Measurements from ENCODE around the gene KIF3B. TPM values are rescaled to one million over a fixed set of nuclear protein-coding genes. Genes with fewer than 3 reads are reported as not detected.

Gene KIF3B
- total and polyA plus RNA-seq, 10 of the 15 experiments (the other 5 are each of a cell fraction or from before 2014, with no cell fraction given), result 7.4 to 37.3 (median 25.9) TPM

- no peak for FAIRE-seq
Observed at GRCh38 chr20:32332614-32333013, 55.2 kb downstream of the KIF3B start.

More at GRCh38 chr20:32332614-32333013, 55.2 kb downstream of the KIF3B start:
- RAD21 ChIA-PET (ENCODE audit: unreplicated experiment), result interaction anchor here (0.9 to 2.7 kb wide), 7 partner anchors 10 to 295 kb away, joined by 3 to 28 read pairs (median 5); partner anchors contain the start of gene ASXL1
- H3K79me2 ChIP-seq (ENCODE audit: control insufficient read depth, insufficient read depth, low read length), result no peaks in the 10 kb centered on the region
- intact Hi-C loops (cut with micrococcal nuclease; ENCODE audit: unreplicated experiment) (loop anchor here (5.0 kb wide), 1 partner anchor 320 kb away; no protein-coding TSS in a partner anchor), in situ Hi-C loops (cut with MboI) (no loop called here)
- POLR2A ChIA-PET, result interaction anchor here (0.6 to 1.8 kb wide), 6 partner anchors 23 to 259 kb away, joined by 3 to 10 read pairs (median 7); partner anchors contain the start of gene ASXL1
- WGBS (ENCODE audit: insufficient coverage, insufficient replicate concordance, low lambda C conversion rate, missing lambda C conversion rate), result 0% methylated on average over 3 of the region's 3 CpGs
- peaks cover 10 to 21% of the 10 kb centered on the region in 2 experiments for H3K36me3 ChIP-seq (ENCODE audit: control insufficient read depth in 2 of 2, insufficient read depth in 2 of 2, low read length in 1 of 2)
- H3K9ac ChIP-seq (ENCODE audit: control insufficient read depth, insufficient read depth, low read length), result 0 out of 2 replicates have a peak overlapping the region, but pooled peaks have one; percentile 10
- H2AFZ ChIP-seq (ENCODE audit: control insufficient read depth, low read depth, low read length), result no peak overlapping the region
- CTCF ChIA-PET, result interaction anchor here (0.5 to 2.3 kb wide), 10 partner anchors 22 to 297 kb away, joined by 3 to 8 read pairs (median 4); no protein-coding TSS in a partner anchor
- no TSS peak for BruUV-seq (replicated peaks)
- H3K4me2 ChIP-seq (ENCODE audit: control insufficient read depth, insufficient read depth), result peak overlapping the region; percentile 84
- H3K4me3 ChIP-seq, result no peak overlapping the region
- peak overlapping the region; percentile 90 for H3K27ac ChIP-seq (ENCODE audit: control insufficient read depth, insufficient read depth)
- H4K20me1 ChIP-seq (ENCODE audit: control insufficient read depth, insufficient read depth), result no peaks in the 10 kb centered on the region
- H3K9me3 ChIP-seq (replicated peaks; ENCODE audit: control insufficient read depth, insufficient read depth, low read length), result no peaks in the 10 kb centered on the region
- peaks cover 44% of the 10 kb centered on the region for H3K4me1 ChIP-seq (ENCODE audit: control insufficient read depth, insufficient read depth, low read length)
- peak; percentile 9; the same call in 1 of the 2 replicates for TF ChIP-seq RUNX3 (IDR thresholded peaks at IDR 0.05; ENCODE audit: low read length)
- no peak for TF ChIP-seq BRCA1 (IDR thresholded peaks at IDR 0.05; ENCODE audit: low read depth, low read length)
- TF ChIP-seq, protein P1, sequence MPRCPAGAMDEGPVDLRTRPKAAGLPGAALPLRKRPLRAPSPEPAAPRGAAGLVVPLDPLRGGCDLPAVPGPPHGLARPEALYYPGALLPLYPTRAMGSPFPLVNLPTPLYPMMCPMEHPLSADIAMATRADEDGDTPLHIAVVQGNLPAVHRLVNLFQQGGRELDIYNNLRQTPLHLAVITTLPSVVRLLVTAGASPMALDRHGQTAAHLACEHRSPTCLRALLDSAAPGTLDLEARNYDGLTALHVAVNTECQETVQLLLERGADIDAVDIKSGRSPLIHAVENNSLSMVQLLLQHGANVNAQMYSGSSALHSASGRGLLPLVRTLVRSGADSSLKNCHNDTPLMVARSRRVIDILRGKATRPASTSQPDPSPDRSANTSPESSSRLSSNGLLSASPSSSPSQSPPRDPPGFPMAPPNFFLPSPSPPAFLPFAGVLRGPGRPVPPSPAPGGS (IDR thresholded peaks at IDR 0.05; ENCODE audit: borderline replicate concordance, insufficient read depth, low read depth, low read length, poor library complexity, severe bottlenecking), result peak; percentile 66
- TF ChIP-seq IRF3 (IDR thresholded peaks at IDR 0.05), result no peak
- SMC1A ChIA-PET (ENCODE audit: uncharacterized antibody, unreplicated experiment), result interaction anchor here (0.9 to 3.0 kb wide), 11 partner anchors 16 to 54 kb away, joined by 3 to 21 read pairs (median 3); partner anchors contain the start of gene ASXL1
- DNase-seq (ENCODE audit: low read depth, low spot score) (no peak), ATAC-seq (peak; percentile 13)
- no peaks in the 10 kb centered on the region for H3K27me3 ChIP-seq (replicated peaks in 1 of 2; ENCODE audit: control insufficient read depth in 2 of 2, insufficient read depth in 2 of 2, low read length in 1 of 2)
